Measurements from ENCODE around the gene FPR3.

FPR3 gene

GRCh38 chr19:51807925-51808324, 13.0 kb downstream of the FPR3 start:
- no peak overlapping the region for H3K4me3 ChIP-seq (ENCODE audit: extremely low read depth, insufficient read depth, low read length, poor library complexity, severe bottlenecking)
- no peaks in the 10 kb centered on the region for H3K36me3 ChIP-seq (ENCODE audit: control insufficient read depth, insufficient read depth, low read length)
- peaks cover 32% of the 10 kb centered on the region for H3K9me3 ChIP-seq (ENCODE audit: control insufficient read depth, low read length)
- peaks cover 6% of the 10 kb centered on the region for H3K4me1 ChIP-seq (ENCODE audit: control insufficient read depth, insufficient read depth, low read length, poor library complexity, severe bottlenecking)
- WGBS, 2 experiments (ENCODE audit: insufficient coverage in 2 of 2), result no CpG with 5 or more reads among the region's 2 CpGs
- H3K27ac ChIP-seq (ENCODE audit: low read depth, low read length, severe bottlenecking), result no peak overlapping the region

GRCh38 chr19:51808333-51808986, 13.5 kb downstream of the FPR3 start:
- H3K9me3 ChIP-seq (ENCODE audit: control insufficient read depth, low read length), result peaks cover 29% of the 10 kb centered on the region
- H3K4me3 ChIP-seq (ENCODE audit: extremely low read depth, insufficient read depth, low read length, poor library complexity, severe bottlenecking), result no peak overlapping the region
- H3K36me3 ChIP-seq (ENCODE audit: control insufficient read depth, insufficient read depth, low read length), result no peaks in the 10 kb centered on the region
- 87 to 92% methylated on average over 4 to 6 of the region's 8 CpGs for WGBS, 2 experiments (ENCODE audit: insufficient coverage in 2 of 2)
- no peak overlapping the region for H3K27ac ChIP-seq (ENCODE audit: low read depth, low read length, severe bottlenecking)
- peaks cover 6% of the 10 kb centered on the region for H3K4me1 ChIP-seq (ENCODE audit: control insufficient read depth, insufficient read depth, low read length, poor library complexity, severe bottlenecking)

- WGBS, 2 experiments (ENCODE audit: insufficient coverage in 2 of 2), result 73 to 87% methylated on average over 4 of the region's 4 CpGs
- H3K9me3 ChIP-seq (ENCODE audit: control insufficient read depth, low read length), result peaks cover 35% of the 10 kb centered on the region
- H3K4me1 ChIP-seq (ENCODE audit: control insufficient read depth, insufficient read depth, low read length, poor library complexity, severe bottlenecking), result peaks cover 6% of the 10 kb centered on the region
- H3K27ac ChIP-seq (ENCODE audit: low read depth, low read length, severe bottlenecking), result no peak overlapping the region
- H3K36me3 ChIP-seq (ENCODE audit: control insufficient read depth, insufficient read depth, low read length), result no peaks in the 10 kb centered on the region
- H3K4me3 ChIP-seq (ENCODE audit: extremely low read depth, insufficient read depth, low read length, poor library complexity, severe bottlenecking), result no peak overlapping the region
These were observed 14.8 kb downstream of the FPR3 start for GRCh38 chr19:51809787-51810186.

- no peaks in the 10 kb centered on the region for H3K36me3 ChIP-seq (ENCODE audit: control insufficient read depth, insufficient read depth, low read length)
- H3K4me3 ChIP-seq (ENCODE audit: extremely low read depth, insufficient read depth, low read length, poor library complexity, severe bottlenecking), result no peak overlapping the region
- peaks cover 37% of the 10 kb centered on the region for H3K9me3 ChIP-seq (ENCODE audit: control insufficient read depth, low read length)
- H3K27ac ChIP-seq (ENCODE audit: low read depth, low read length, severe bottlenecking), result no peak overlapping the region
- peaks cover 6% of the 10 kb centered on the region for H3K4me1 ChIP-seq (ENCODE audit: control insufficient read depth, insufficient read depth, low read length, poor library complexity, severe bottlenecking)
- 79 to 80% methylated on average over 6 to 7 of the region's 7 CpGs for WGBS, 2 experiments (ENCODE audit: insufficient coverage in 2 of 2)
These were observed 15.3 kb downstream of the FPR3 start for GRCh38 chr19:51810223-51810622.

- H3K4me1 ChIP-seq (ENCODE audit: control insufficient read depth, insufficient read depth, low read length, poor library complexity, severe bottlenecking), result peaks cover 6% of the 10 kb centered on the region
- H3K36me3 ChIP-seq (ENCODE audit: control insufficient read depth, insufficient read depth, low read length), result no peaks in the 10 kb centered on the region
- H3K27ac ChIP-seq (ENCODE audit: low read depth, low read length, severe bottlenecking), result no peak overlapping the region
- H3K4me3 ChIP-seq (ENCODE audit: extremely low read depth, insufficient read depth, low read length, poor library complexity, severe bottlenecking), result no peak overlapping the region
- WGBS, 2 experiments (ENCODE audit: insufficient coverage in 2 of 2), result 85 to 88% methylated on average over 10 to 11 of the region's 11 CpGs
- H3K9me3 ChIP-seq (ENCODE audit: control insufficient read depth, low read length), result peaks cover 44% of the 10 kb centered on the region
These were observed 16.4 kb downstream of the FPR3 start for GRCh38 chr19:51811344-51811743.

- 81 to 89% methylated on average over 4 to 6 of the region's 9 CpGs for WGBS, 2 experiments (ENCODE audit: insufficient coverage in 2 of 2)
- no peak overlapping the region for H3K27ac ChIP-seq (ENCODE audit: low read depth, low read length, severe bottlenecking)
- H3K4me3 ChIP-seq (ENCODE audit: extremely low read depth, insufficient read depth, low read length, poor library complexity, severe bottlenecking), result no peak overlapping the region
- no peaks in the 10 kb centered on the region for H3K36me3 ChIP-seq (ENCODE audit: control insufficient read depth, insufficient read depth, low read length)
- no peaks in the 10 kb centered on the region for H3K4me1 ChIP-seq (ENCODE audit: control insufficient read depth, insufficient read depth, low read length, poor library complexity, severe bottlenecking)
- peaks cover 25% of the 10 kb centered on the region for H3K9me3 ChIP-seq (ENCODE audit: control insufficient read depth, low read length)
These were observed 20.1 kb downstream of the FPR3 start for GRCh38 chr19:51815043-51815442.

- H3K4me3 ChIP-seq (ENCODE audit: extremely low read depth, insufficient read depth, low read length, poor library complexity, severe bottlenecking), result no peak overlapping the region
- no peaks in the 10 kb centered on the region for H3K36me3 ChIP-seq (ENCODE audit: control insufficient read depth, insufficient read depth, low read length)
- no peak overlapping the region for H3K27ac ChIP-seq (ENCODE audit: low read depth, low read length, severe bottlenecking)
- H3K9me3 ChIP-seq (ENCODE audit: control insufficient read depth, low read length), result peaks cover 25% of the 10 kb centered on the region
- no peaks in the 10 kb centered on the region for H3K4me1 ChIP-seq (ENCODE audit: control insufficient read depth, insufficient read depth, low read length, poor library complexity, severe bottlenecking)
- 71 to 88% methylated on average over 1 of the region's 1 CpG for WGBS, 2 experiments (ENCODE audit: insufficient coverage in 2 of 2)
These were observed 21.8 kb downstream of the FPR3 start for GRCh38 chr19:51816711-51817110.

GRCh38 chr19:51820011-51820410, 25.1 kb downstream of the FPR3 start:
- no peak overlapping the region for H3K4me3 ChIP-seq (ENCODE audit: extremely low read depth, insufficient read depth, low read length, poor library complexity, severe bottlenecking)

GRCh38 chr19:51820831-51821446, 26.0 kb downstream of the FPR3 start:
- no peak overlapping the region for H3K27ac ChIP-seq (ENCODE audit: low read depth, low read length, severe bottlenecking)
- 78 to 82% methylated on average over 2 to 5 of the region's 7 CpGs for WGBS, 2 experiments (ENCODE audit: insufficient coverage in 2 of 2)
- H3K4me3 ChIP-seq (ENCODE audit: extremely low read depth, insufficient read depth, low read length, poor library complexity, severe bottlenecking), result no peak overlapping the region
- no peaks in the 10 kb centered on the region for H3K4me1 ChIP-seq (ENCODE audit: control insufficient read depth, insufficient read depth, low read length, poor library complexity, severe bottlenecking)
- H3K9me3 ChIP-seq (ENCODE audit: control insufficient read depth, low read length), result peaks cover 5% of the 10 kb centered on the region
- no peaks in the 10 kb centered on the region for H3K36me3 ChIP-seq (ENCODE audit: control insufficient read depth, insufficient read depth, low read length)

More at GRCh38 chr19:51820011-51820410, 25.1 kb downstream of the FPR3 start:
- Histone ChIP-seq H3K9me3 (ENCODE audit: control insufficient read depth, low read length) (peaks cover 11% of the 10 kb centered on the region), H3K27ac (ENCODE audit: low read depth, low read length, severe bottlenecking) (no peak overlapping the region), H3K4me1 (ENCODE audit: control insufficient read depth, insufficient read depth, low read length, poor library complexity, severe bottlenecking) (no peaks in the 10 kb centered on the region), H3K36me3 (ENCODE audit: control insufficient read depth, insufficient read depth, low read length) (no peaks in the 10 kb centered on the region)
- WGBS, 2 experiments (ENCODE audit: insufficient coverage in 2 of 2), result 88% methylated on average over 1 of the region's 3 CpGs; no CpG with 5 or more reads in 1 of the 2 experiments

- no peaks in the 10 kb centered on the region for H3K36me3 ChIP-seq (ENCODE audit: control insufficient read depth, insufficient read depth, low read length)
- H3K9me3 ChIP-seq (ENCODE audit: control insufficient read depth, low read length), result peaks cover 5% of the 10 kb centered on the region
- H3K4me3 ChIP-seq (ENCODE audit: extremely low read depth, insufficient read depth, low read length, poor library complexity, severe bottlenecking), result no peak overlapping the region
- 14 to 65% methylated on average over 1 to 2 of the region's 3 CpGs for WGBS, 2 experiments (ENCODE audit: insufficient coverage in 2 of 2)
- no peaks in the 10 kb centered on the region for H3K4me1 ChIP-seq (ENCODE audit: control insufficient read depth, insufficient read depth, low read length, poor library complexity, severe bottlenecking)
- H3K27ac ChIP-seq (ENCODE audit: low read depth, low read length, severe bottlenecking), result no peak overlapping the region
These were observed 26.5 kb downstream of the FPR3 start for GRCh38 chr19:51821456-51821855.

GRCh38 chr19:51821921-51822320, 27.0 kb downstream of the FPR3 start:
- H3K36me3 ChIP-seq (ENCODE audit: control insufficient read depth, insufficient read depth, low read length), result no peaks in the 10 kb centered on the region
- H3K27ac ChIP-seq (ENCODE audit: low read depth, low read length, severe bottlenecking), result no peak overlapping the region
- peaks cover 9% of the 10 kb centered on the region for H3K9me3 ChIP-seq (ENCODE audit: control insufficient read depth, low read length)
- no peak overlapping the region for H3K4me3 ChIP-seq (ENCODE audit: extremely low read depth, insufficient read depth, low read length, poor library complexity, severe bottlenecking)
- no peaks in the 10 kb centered on the region for H3K4me1 ChIP-seq (ENCODE audit: control insufficient read depth, insufficient read depth, low read length, poor library complexity, severe bottlenecking)

Measured in mesodermal cell (in vitro differentiated cells).